ENCODE results near the gene TUBGCP2.

The TUBGCP2 gene

GRCh38 chr10:133273534-133274143, 35.0 kb downstream of the TUBGCP2 start:
- no peak for TF ChIP-seq CTCF (IDR thresholded peaks at IDR 0.05; ENCODE audit: low read depth, low read length, missing control alignments)
- DNase-seq (ENCODE audit: low read depth): no peak
- no peak overlapping the region for H3K4me3 ChIP-seq (ENCODE audit: low read depth, low read length)

DNA sequence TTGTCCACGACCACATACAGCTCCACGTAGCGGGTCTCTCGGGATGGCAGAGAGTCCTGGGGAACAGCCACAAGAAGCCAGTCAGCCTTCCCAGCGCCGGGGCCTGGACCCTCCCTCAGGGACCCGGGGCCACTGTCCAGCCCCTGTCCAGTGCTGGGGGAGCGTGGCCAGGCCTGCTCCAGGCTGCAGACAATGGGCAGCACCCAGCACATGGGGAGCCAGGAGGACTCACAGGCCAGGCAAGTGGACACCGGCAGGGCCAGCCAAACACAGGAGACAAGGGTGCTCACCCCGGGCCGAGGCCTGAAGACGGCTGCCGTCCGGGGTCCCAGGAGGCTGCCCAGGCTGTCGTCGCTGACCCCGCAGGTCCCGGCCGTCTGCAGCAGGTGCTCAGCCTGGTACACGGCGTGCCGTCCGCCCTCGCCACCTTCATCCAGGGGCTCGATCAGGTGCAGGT, 35.7 kb downstream of the TUBGCP2 start:
- no peak for TF ChIP-seq CTCF (IDR thresholded peaks at IDR 0.05; ENCODE audit: low read depth, low read length, missing control alignments)
- no peak for DNase-seq (ENCODE audit: low read depth)
- H3K4me3 ChIP-seq (ENCODE audit: low read depth, low read length): no peak overlapping the region

GRCh38 chr10:133272301-133272963, 36.2 kb downstream of the TUBGCP2 start:
- TF ChIP-seq CTCF (IDR thresholded peaks at IDR 0.05; ENCODE audit: low read depth, low read length, missing control alignments): no peak
- H3K4me3 ChIP-seq (ENCODE audit: low read depth, low read length): no peak overlapping the region
- no peak for DNase-seq (ENCODE audit: low read depth)

GRCh38 chr10:133271521-133272300, 37.0 kb downstream of the TUBGCP2 start:
- DNase-seq (ENCODE audit: low read depth): no peak
- no peak for TF ChIP-seq CTCF (IDR thresholded peaks at IDR 0.05; ENCODE audit: low read depth, low read length, missing control alignments)

DNA sequence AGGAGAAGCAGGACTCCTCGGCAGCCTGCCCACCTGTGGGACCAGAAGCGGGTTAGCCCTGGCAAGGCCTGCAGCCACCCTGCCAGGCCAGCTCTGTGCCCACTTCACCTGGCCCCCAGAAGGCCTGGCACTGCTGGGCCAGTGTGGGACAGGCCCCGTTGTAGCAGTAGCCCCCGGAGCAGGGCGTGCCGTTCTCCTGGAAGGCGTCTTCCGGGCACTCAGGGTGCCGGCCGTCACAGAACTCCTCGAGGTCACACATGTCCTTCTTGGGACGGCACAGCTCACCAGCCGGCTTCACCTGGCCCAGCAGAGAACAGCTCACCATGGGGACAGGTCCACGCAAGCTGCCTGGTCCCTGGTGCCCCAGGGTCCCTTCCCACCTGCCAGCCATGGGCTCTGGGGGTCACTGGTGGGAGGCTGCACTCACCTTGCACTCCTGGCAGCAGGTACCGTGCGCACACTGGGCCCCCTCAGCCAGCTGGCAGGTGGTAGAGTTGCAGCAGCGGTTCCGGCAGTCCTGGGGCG, 37.8 kb downstream of the TUBGCP2 start:
- TF ChIP-seq CTCF (IDR thresholded peaks at IDR 0.05; ENCODE audit: low read depth, low read length, missing control alignments): no peak
- DNase-seq (ENCODE audit: low read depth): no peak
- H3K4me3 ChIP-seq (ENCODE audit: low read depth, low read length): no peak overlapping the region

More at GRCh38 chr10:133271521-133272300, 37.0 kb downstream of the TUBGCP2 start:
- no peak overlapping the region for H3K4me3 ChIP-seq (ENCODE audit: low read depth, low read length)

DNA sequence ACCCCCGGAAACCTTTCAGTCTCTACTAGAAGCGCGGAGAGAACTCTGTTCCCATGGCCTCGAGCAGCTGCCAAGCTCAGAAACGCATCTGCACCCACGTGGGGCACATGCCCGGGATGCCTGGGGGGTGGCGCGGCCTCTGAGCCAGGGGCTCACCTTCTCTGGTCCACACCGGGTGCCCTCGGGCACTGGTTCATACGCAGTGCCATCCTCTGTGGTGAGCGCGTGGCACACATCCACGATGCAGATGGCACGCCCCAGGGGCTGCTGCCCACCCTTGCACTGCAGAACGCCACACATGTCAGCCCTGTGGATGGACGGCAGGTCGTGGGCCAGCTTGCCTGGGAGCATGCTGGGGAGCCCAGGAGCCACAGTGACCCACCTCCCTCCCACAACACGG, 38.5 kb downstream of the TUBGCP2 start:
- no peak for DNase-seq (ENCODE audit: low read depth)
- TF ChIP-seq CTCF (IDR thresholded peaks at IDR 0.05; ENCODE audit: low read depth, low read length, missing control alignments): no peak

More for the DNA sequence above, 38.5 kb downstream of the TUBGCP2 start:
- H3K4me3 ChIP-seq (ENCODE audit: low read depth, low read length): no peak overlapping the region
